Left lung (tissue), 10 donors: ENCODE data around the gene DAGLA. TPM values are rescaled to one million over a fixed set of nuclear protein-coding genes. Genes with fewer than 3 reads are reported as not detected.
"Not testable (repeated sequence)": the region's sequence is repeated elsewhere in the genome, so short reads cannot be mapped to it uniquely, and the experiment has no call there.

Experiments used
- ATAC-seq: fragments of 200-7000 bp; cut with Tn5 transposase; one replicate; pipeline ENCODE4 v1.9.1; 2020; ENCODE audit warnings: moderate library complexity
- DNase-seq, 4 donors: peaks; one replicate each; pipeline ENCODE4 v3.0.0-alpha.2; 2013 to 2020
- H3K27ac ChIP-seq, 2 donors: fragments of 200-600 bp; sonication (generic) in 1 of 2; one replicate each; pipeline versions ENCODE4 v1.5.0 to v1.8.0; 2020 to 2021
- H3K27me3 ChIP-seq, 2 donors: fragments of 200-600 bp; sonication (generic) in 1 of 2; one replicate each; pipeline versions ENCODE4 v1.5.0 to v1.8.0; 2020 to 2021
- H3K36me3 ChIP-seq, 2 donors: fragments of 200-600 bp; sonication (generic) in 1 of 2; one replicate each; pipeline versions ENCODE4 v1.5.0 to v1.8.0; 2020 to 2021
- H3K4me1 ChIP-seq, 2 donors: fragments of 200-600 bp; one replicate each; pipeline ENCODE4 v1.8.0; 2021
- H3K4me3 ChIP-seq, 2 donors: fragments of 200-600 bp; sonication (generic) in 1 of 2; one replicate each; pipeline versions ENCODE4 v1.5.0 to v1.8.0; 2020 to 2021; ENCODE audit warnings: mild to moderate bottlenecking in 1 of 2
- H3K9me3 ChIP-seq, 2 donors: fragments of 200-600 bp; sonication (generic) in 1 of 2; one replicate each; pipeline versions ENCODE4 v1.5.0 to v1.8.0; 2020 to 2021
- CTCF ChIP-seq, 2 donors: fragments of 200-600 bp; sonication (generic) in 1 of 2; IDR thresholded peaks; one replicate each; pipeline versions ENCODE4 v1.5.0 to v1.8.0; 2021; ENCODE audit warnings: antibody characterized with exemption in 2 of 2
- intact Hi-C, 2 donors: fragments of 100-400 bp; cut with DNase I; formaldehyde crosslinking; loops; one replicate each; pipeline versions ENCODE4 v1.11.2 to v1.14.2; 2022
- polyA plus RNA-seq, 6 donors: library from polyadenylated mRNA; unstranded; fragments of 120-200 nt; gene quantifications; one replicate each; pipeline ENCODE4 v1.2.1, GENCODE V29; 2013; ENCODE audit not compliant: insufficient read length in 6 of 6
- total RNA-seq, 2 donors: library from RNA; stranded (reverse); fragmentation: NEBNext Ultra II Directional; extraction: Animal tissue kit (Norgen Biotek cat#: 25700); gene quantifications; one replicate each; pipeline ENCODE4 v1.2.1, GENCODE V29; 2021
- donor health status: DM: no; HTN: yes; CAD: no.
- donor health status: DM: no; HTN: no; CAD: no.

DAGLA gene
- total and polyA plus RNA-seq, 8 donors, result 2.2 to 4.3 (median 3.8) TPM

DNA sequence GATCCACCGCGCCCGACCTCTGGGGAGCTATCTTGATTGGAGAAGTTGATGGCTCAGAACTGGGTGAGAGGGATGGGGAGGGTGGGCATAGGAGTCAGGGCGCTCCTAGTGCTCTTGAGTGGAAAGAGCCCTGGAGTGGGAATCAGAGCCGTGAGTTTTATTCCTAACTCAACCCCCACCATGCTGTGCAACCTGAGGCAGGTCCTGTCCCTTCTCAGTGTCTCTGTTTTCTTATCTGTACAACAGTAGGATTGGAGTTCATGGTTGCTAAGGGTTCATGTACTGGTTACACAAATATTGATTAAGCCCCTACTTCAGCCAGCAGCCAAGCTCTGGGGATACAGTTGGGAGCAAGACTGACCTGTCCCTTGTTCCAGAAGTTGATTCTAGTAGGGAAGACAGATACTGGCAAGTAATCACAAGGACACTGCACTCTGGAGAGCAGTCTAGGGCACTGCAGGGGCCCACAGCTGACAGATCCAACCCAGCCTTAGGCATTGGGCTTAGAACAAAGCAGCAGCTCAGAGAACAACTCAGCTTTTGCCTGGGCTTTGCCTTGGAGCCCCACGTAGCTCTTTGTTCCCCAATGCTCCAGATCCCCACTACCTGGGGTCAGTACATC lies 12.4 kb upstream of the DAGLA start:
- no peak overlapping the region for H3K4me3 ChIP-seq
- ATAC-seq (no peak), DNase-seq (no peak)
- H3K4me1 ChIP-seq, result no peaks in the 10 kb centered on the region
- no peaks in the 10 kb centered on the region for H3K36me3 ChIP-seq
- no peaks in the 10 kb centered on the region for H3K27me3 ChIP-seq
- intact Hi-C loops, result no loop called here
- no peak overlapping the region for H3K27ac ChIP-seq
- no peak for TF ChIP-seq CTCF (IDR thresholded peaks at IDR 0.05)
- H3K9me3 ChIP-seq, result no peaks in the 10 kb centered on the region

GRCh38 chr11:61669417-61669816 lies 10.8 kb upstream of the DAGLA start:
- Histone ChIP-seq H3K27ac (no peak overlapping the region), H3K9me3 (no peaks in the 10 kb centered on the region), H3K36me3 (no peaks in the 10 kb centered on the region), H3K27me3 (peaks cover 0 to 2% of the 10 kb centered on the region in 2 donors), H3K4me3 (no peak overlapping the region), H3K4me1 (no peaks in the 10 kb centered on the region)
- ATAC-seq (no peak), DNase-seq (no peak)
- intact Hi-C loops, result no loop called here
- TF ChIP-seq CTCF (IDR thresholded peaks at IDR 0.05), result no peak

- Histone ChIP-seq H3K27me3 (peaks cover 0 to 14% of the 10 kb centered on the region in 2 donors), H3K27ac (no peak overlapping the region), H3K4me1 (no peaks in the 10 kb centered on the region), H3K9me3 (no peaks in the 10 kb centered on the region), H3K36me3 (no peaks in the 10 kb centered on the region), H3K4me3 (no peak overlapping the region)
- no peak for TF ChIP-seq CTCF (IDR thresholded peaks at IDR 0.05)
- DNase-seq (no peak), ATAC-seq (no peak)
- intact Hi-C loops, result no loop called here
Observed at GRCh38 chr11:61670626-61671025, 9.6 kb upstream of the DAGLA start.

GRCh38 chr11:61671527-61671926 lies 8.7 kb upstream of the DAGLA start:
- no peak for DNase-seq
- ATAC-seq, result peak; percentile 77
- H3K9me3 ChIP-seq, result no peaks in the 10 kb centered on the region
- no peaks in the 10 kb centered on the region for H3K4me1 ChIP-seq
- H3K4me3 ChIP-seq, result no peak overlapping the region
- intact Hi-C loops, result no loop called here
- TF ChIP-seq CTCF (IDR thresholded peaks at IDR 0.05), result peak; percentile 13 to 19
- no peak overlapping the region for H3K27ac ChIP-seq
- H3K27me3 ChIP-seq, result peaks cover 0 to 23% of the 10 kb centered on the region in 2 donors
- H3K36me3 ChIP-seq, result no peaks in the 10 kb centered on the region

DNA sequence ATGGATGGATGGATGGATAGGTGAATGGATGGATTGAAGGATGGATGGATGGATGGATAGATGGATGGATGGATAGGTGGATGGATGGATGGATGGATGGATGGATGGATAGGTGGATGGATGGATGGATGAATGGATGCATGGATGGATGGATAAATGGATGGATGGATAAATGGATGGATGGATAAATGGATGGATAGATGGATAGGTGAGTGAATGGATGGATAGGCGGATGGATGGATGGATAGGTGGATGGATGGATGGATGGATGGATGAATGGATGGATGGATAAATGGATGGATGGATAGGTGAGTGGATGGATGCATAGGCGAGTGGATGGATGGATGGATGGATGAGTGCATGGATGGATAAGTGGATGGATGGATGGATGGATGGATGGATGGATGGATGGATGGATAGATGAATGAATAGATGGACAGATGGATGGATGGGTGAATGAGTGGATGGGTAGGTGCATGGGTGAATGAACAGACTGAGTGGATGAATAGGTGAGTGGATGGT lies 6.2 kb upstream of the DAGLA start:
- H3K4me1 ChIP-seq, intact Hi-C loops, H3K36me3 ChIP-seq, DNase-seq, H3K27ac ChIP-seq, ATAC-seq, H3K4me3 ChIP-seq, H3K9me3 ChIP-seq: not testable (repeated sequence)
- peaks cover 0 to 25% of the 10 kb centered on the region in 2 donors for H3K27me3 ChIP-seq

DNA sequence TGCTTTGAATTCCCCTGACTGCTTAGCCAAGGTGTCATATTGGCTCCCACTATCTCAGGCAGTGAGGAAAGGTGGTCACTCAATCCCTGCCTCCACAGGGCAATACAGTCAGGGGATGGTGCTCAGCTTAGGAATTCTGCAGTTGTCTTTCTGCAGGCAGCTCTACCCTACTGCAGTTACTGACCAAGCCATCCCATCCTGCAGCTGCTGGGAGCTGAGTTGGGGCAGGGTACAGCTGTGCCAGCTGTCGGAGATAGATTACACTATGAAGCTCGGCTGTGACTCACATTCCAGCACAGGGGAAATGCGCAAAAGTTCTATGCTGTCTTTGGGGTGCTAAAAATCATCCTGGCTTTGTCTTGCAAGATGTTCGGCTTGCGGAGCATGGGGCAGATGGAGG lies 4.4 kb upstream of the DAGLA start:
- no peak for TF ChIP-seq CTCF (IDR thresholded peaks at IDR 0.05)
- peaks cover 1 to 9% of the 10 kb centered on the region in 2 donors for H3K4me1 ChIP-seq
- intact Hi-C loops, result no loop called here
- no peaks in the 10 kb centered on the region for H3K9me3 ChIP-seq
- H3K36me3 ChIP-seq, result no peaks in the 10 kb centered on the region
- H3K27ac ChIP-seq, result no peak overlapping the region
- no peak for ATAC-seq
- DNase-seq, result no peak
- no peak overlapping the region for H3K4me3 ChIP-seq
- H3K27me3 ChIP-seq, result peaks cover 0 to 29% of the 10 kb centered on the region in 2 donors
